Posterior vena cava (tissue), 2 donors: ENCODE results near the gene NEDD8. TPM values are rescaled to one million over a fixed set of nuclear protein-coding genes. Genes with fewer than 3 reads are reported as not detected.

Source experiments
- DNase-seq: peaks from one replicate; pipeline ENCODE4 v3.0.0-alpha.2; 2020; ENCODE audit warnings: low spot score
- intact Hi-C, 2 donors: fragments of 100-400 bp; cut with DNase I; formaldehyde crosslinking; loops; one replicate each; pipeline versions ENCODE4 v1.14.1 to v1.14.2; 2022 to 2023
- total RNA-seq, 2 donors: library from RNA; stranded (reverse); fragmentation: NEBNext Ultra II Directional; extraction: Animal tissue kit (Norgen Biotek cat#: 25700); gene quantifications; one replicate each; pipeline ENCODE4 v1.2.1, GENCODE V29; 2021
- donor health status: DM: yes; HTN: yes; CAD: no.
- donor health status: DM: yes; HTN: yes; CAD: no.

The NEDD8 gene
- total RNA-seq, 2 donors from 2014 or later = 121 to 125 TPM

- intact Hi-C loops = no loop called here
- DNase-seq = peak; percentile 99
Measured at GRCh38 chr14:24188251-24189058, 43.7 kb downstream of the NEDD8 start, which contains the start of gene IPO4. IPO4 (minus strand) TSS chr14:24188816; CDS start chr14:24188787, 29 bp downstream.

GRCh38 chr14:24187539-24187915 lies 44.6 kb downstream of the NEDD8 start:
- peak; percentile 47 for DNase-seq
- intact Hi-C loops = no loop called here

GRCh38 chr14:24186831-24187538 lies 45.2 kb downstream of the NEDD8 start:
- peak; percentile 40 for DNase-seq
- intact Hi-C loops = no loop called here

DNA sequence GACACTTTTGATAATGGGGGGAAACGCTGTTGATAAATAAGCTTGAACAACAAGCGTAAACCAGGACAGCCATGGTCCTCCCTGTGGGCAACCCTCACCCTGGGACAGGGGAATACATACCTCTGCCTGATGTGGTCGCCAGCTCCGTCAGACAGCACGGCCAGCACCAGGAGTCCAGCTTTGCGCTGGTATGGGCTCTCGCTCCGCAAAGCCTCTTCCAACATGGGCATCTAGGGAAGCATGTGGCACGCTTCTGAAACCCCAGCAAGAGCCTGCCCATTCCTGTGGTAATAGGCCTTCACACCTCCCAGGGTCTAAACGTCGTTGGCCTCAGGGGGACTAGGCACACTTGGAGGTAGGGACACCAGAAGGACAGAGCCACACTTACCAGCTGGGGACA lies 46.4 kb downstream of the NEDD8 start:
- DNase-seq = peak; percentile 56
- intact Hi-C loops = no loop called here

GRCh38 chr14:24185026-24185425 lies 47.1 kb downstream of the NEDD8 start:
- peak; percentile 47 for DNase-seq
- intact Hi-C loops = no loop called here

DNA sequence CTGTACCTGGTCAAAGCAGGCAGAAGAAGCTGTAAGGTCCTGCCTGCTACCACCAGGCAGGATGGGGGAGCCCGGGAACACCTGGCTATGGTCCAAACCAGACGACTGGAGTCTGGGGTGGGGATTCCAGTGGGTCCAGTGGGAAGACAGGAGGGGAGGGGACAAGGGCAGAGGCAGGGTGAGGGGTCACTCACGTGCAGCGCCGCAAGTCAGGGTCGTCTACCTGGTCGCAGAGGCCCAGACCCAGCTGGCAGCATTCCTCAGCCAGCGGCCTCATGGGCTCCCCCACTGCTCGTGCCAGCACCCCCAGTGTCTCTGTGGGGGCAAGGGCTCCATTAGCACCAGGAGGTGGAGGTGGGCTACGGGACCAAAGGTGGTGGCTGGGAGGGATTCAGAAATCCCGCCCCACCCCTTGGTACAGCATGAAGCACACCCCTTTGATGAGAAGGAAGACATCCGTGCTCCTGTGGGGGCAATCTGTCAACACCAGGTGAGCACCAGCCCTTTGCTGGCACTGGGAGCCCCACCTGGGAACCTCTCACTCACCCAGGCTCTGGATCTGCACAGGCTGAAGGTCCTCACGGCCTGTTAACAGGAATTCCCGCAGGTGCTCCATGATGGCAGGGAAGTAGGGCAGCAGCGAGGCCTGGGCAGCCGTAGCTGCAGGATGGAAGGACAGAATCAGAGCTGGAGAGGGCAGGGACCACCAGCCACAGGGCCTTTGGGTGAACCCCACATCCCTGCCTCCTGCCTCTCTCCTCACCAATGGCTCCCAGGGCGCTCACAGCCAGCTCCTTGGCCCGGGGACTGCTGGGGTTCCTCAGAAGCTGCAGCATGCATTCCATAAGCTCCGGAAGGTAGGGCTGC lies 47.8 kb downstream of the NEDD8 start:
- DNase-seq = no peak
- intact Hi-C loops = loop anchor here in 1 of 2 donors (1.0 kb wide), 1 partner anchor 41 kb away; no protein-coding TSS in a partner anchor

GRCh38 chr14:24183014-24183481 lies 49.1 kb downstream of the NEDD8 start:
- DNase-seq = no peak
- intact Hi-C loops = no loop called here

DNA sequence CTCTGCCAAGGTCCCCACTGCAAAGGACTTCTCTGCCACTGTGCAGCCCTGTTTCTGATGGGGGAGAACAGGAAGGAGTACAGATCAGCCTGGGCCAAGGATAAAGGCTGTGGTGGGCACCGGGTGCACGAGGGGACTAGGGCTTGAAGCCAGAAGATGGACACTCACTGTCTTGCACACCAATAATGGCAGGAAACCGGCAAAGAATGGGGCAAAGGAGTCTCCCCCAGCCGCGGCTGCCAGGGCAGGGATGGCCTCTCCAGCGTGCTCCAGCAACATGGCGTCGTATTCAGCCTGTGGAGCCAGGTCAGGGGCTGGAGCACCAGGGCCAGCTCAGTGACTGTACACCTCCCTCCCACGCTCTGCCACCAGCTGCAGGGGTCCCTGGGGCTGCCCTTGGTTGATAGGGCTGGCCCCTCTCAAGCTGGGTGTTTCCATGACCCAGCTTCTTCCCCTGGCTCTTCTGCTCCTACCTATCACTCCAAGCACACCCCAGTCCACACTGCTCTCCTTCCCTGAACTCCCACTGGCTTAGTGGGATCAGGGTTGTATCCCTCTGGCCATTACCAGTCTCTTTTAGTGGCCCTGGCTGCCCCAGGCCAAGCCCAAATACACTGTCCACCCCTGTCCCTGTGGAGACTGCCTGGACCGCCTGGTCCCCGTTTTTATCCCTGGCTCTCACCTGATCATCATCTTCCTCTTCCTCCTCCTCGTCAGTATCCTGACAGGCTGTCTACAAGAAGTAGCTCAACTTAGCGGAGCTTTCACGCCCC lies 49.9 kb downstream of the NEDD8 start:
- intact Hi-C loops = no loop called here
- DNase-seq = no peak

DNA sequence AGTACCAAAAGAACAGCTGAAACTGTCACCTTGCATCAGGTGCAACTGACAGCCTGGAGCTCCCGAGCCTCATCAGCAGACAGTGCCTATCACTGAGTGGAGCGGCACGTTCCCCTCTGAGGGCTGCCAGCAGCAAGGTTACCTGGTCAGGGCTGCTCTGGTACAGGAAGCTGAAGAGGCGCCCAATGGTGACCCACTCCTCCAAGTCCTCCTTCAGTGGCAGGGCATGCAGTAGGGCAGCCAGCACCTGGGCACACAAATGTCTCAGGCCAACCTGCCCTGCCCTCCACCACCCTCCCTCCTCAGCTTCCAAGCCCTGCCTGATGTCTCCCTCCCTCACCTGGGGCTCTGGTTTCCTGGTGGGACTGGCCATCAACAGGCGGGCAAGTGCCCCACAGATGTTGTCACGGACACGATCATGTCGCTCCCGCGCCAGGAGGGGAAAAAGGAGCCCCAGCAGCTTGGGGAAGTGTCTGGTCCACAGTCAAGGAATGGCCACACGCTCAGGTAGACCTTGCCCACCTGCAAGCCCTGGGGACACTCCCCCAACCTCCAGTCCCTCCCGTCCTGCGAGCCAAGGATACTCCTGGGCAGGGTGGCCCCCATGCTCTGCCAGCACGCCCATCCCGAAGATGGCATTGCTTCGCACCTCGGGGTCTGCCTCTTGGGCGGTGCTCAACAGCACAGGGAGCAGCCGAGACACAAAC lies 50.6 kb downstream of the NEDD8 start:
- no peak for DNase-seq
- intact Hi-C loops = no loop called here

GRCh38 chr14:24179961-24180796 lies 52.0 kb downstream of the NEDD8 start:
- intact Hi-C loops = no loop called here
- peak; percentile 69 for DNase-seq

DNA sequence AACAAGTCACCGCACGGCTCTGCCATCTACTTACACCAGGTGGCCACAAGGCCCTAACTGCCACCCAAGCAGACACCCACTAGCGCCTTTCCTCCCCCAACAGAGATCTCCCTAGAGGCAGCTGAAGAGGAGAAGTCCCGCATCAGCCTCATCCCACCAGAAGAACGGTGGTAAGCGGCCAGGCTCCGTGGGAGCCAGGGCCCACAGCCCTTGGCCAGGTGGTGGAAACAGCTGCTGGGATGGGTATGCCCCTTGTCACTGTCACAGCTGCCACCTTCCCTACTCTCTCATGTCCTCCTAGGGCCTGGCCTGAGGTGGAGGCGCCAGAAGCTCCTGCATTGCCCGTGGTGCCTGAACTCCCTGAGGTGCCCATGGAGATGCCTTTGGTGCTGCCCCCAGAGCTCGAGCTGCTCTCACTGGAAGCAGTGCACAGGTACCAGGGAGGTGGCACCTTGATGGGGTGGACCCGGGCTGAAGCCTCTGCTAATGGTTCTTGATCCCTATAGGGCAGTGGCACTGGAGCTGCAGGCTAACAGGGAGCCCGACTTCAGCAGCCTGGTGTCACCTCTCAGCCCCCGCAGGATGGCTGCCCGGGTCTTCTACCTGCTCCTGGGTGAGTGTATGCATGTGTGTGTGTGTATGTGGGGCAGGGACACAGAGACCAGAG lies 52.7 kb downstream of the NEDD8 start:
- intact Hi-C loops = no loop called here
- no peak for DNase-seq

DNA sequence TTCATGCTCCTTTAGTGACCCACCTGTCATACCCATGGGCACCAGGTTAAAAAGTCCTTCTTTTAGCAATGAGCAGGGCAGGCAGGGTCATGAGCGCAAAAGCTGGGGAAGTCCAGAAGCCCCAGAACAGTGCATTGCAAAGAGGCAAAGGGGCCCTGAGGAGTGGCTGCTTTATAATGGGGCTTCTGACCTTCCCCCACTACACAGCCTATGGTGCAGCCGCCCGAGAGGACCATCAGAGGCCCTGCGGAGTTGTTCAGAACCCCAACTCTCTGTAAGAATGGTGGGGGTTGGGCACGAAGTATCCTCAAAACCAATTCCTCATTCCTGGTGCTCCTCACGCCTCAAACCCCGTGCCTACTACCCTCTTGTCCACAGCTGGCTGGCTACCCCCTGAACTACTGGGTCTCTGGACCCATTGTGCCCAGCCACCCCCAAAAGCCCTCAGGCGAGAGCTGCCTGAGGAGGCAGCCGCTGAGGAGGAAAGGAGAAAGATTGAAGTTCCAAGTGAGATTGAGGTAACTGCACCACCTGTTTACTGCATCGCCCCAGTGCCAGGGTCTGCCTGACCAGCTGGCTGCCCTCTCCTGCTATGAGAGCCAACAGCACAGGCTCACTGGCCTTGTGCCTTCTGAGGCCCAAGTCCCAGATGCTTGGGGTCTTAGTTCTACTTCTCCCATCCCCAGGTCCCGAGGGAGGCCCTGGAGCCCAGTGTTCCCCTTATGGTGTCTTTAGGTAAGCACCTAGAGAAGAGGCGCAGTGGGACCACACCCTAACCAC lies 53.6 kb downstream of the NEDD8 start:
- intact Hi-C loops = no loop called here
- no peak for DNase-seq

GRCh38 chr14:24177891-24178290 lies 54.3 kb downstream of the NEDD8 start:
- DNase-seq = no peak
- intact Hi-C loops = no loop called here

GRCh38 chr14:24177041-24177825 lies 54.9 kb downstream of the NEDD8 start:
- intact Hi-C loops = no loop called here
- DNase-seq = peak; percentile 67

- DNase-seq = no peak
- intact Hi-C loops = no loop called here
Measured at GRCh38 chr14:24176599-24176998, 55.6 kb downstream of the NEDD8 start.
